SK-N-SH (cell line): ENCODE data around the gene ETV6.

Experiments
- POLR2AphosphoS5 ChIP-seq: IDR thresholded peaks from 2 replicates; pipeline ENCODE4 v1.6.1; 2012; ENCODE audit warnings: low read depth, low read length
- TF ChIP-seq, protein P1 (sequence below): fragments of 150-350 bp; IDR thresholded peaks from 2 replicates; pipeline ENCODE4 v1.6.1; 2017; ENCODE audit warnings: antibody characterized with exemption, low read length, low read depth, borderline replicate concordance

DNA sequence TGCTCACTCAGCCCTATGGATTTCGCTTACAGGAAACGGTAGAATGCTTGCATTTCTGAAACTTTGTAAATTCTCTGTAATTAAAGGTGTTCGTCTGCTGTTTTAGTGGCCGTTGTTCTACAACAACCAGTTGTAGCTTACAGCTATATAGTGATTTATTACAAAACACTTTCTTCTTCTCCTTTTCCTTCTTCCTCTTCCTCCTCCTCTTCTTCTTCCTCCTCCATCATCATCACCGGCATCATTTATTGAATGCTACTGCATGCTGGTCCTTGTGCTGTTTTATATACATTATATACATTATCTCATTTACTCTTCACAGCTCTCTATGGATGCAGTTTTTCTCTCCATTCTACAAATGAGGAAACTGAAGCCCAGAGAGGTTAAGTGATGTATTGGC, 6.4 kb downstream of the ETV6 start:
- TF ChIP-seq, protein P1, sequence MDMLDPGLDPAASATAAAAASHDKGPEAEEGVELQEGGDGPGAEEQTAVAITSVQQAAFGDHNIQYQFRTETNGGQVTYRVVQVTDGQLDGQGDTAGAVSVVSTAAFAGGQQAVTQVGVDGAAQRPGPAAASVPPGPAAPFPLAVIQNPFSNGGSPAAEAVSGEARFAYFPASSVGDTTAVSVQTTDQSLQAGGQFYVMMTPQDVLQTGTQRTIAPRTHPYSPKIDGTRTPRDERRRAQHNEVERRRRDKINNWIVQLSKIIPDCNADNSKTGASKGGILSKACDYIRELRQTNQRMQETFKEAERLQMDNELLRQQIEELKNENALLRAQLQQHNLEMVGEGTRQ = no peak
- TF ChIP-seq POLR2AphosphoS5 = no peak
